GM12875 (cell line): ENCODE results near the gene KIF16B.

Source experiments
- H3K4me3 ChIP-seq: one replicate; pipeline ENCODE4 v1.5.1; 2011; ENCODE audit warnings: low read depth, low read length, control low read depth
- CTCF ChIP-seq: IDR thresholded peaks from 2 replicates; pipeline ENCODE4 v1.5.1; 2011; ENCODE audit warnings: low read depth, mild to moderate bottlenecking, control low read depth, inconsistent platforms, low read length, moderate library complexity, borderline replicate concordance; ENCODE audit not compliant: insufficient read depth

KIF16B gene

GRCh38 chr20:16312998-16313397 is 260.2 kb downstream of the KIF16B start:
- no peak for TF ChIP-seq CTCF
- H3K4me3 ChIP-seq: no peak overlapping the region

GRCh38 chr20:16311756-16312155 is 261.5 kb downstream of the KIF16B start:
- no peak for TF ChIP-seq CTCF
- H3K4me3 ChIP-seq: no peak overlapping the region

- no peak overlapping the region for H3K4me3 ChIP-seq
- TF ChIP-seq CTCF: no peak
Observed at GRCh38 chr20:16308754-16309153, 264.5 kb downstream of the KIF16B start.

GRCh38 chr20:16302818-16303217 is 270.4 kb downstream of the KIF16B start:
- TF ChIP-seq CTCF: no peak
- no peak overlapping the region for H3K4me3 ChIP-seq

GRCh38 chr20:16301986-16302385 is 271.3 kb downstream of the KIF16B start:
- H3K4me3 ChIP-seq: no peak overlapping the region
- TF ChIP-seq CTCF: no peak

- H3K4me3 ChIP-seq: no peak overlapping the region
- TF ChIP-seq CTCF: no peak
Observed at GRCh38 chr20:16299897-16300296, 273.4 kb downstream of the KIF16B start.

GRCh38 chr20:16296931-16297330 is 276.3 kb downstream of the KIF16B start:
- no peak overlapping the region for H3K4me3 ChIP-seq
- no peak for TF ChIP-seq CTCF
